ENCODE measurements around the gene PLA1A.
"Not testable (repeated sequence)": the region's sequence is repeated elsewhere in the genome, so short reads cannot be mapped to it uniquely, and the experiment has no call there.

PLA1A gene

DNA sequence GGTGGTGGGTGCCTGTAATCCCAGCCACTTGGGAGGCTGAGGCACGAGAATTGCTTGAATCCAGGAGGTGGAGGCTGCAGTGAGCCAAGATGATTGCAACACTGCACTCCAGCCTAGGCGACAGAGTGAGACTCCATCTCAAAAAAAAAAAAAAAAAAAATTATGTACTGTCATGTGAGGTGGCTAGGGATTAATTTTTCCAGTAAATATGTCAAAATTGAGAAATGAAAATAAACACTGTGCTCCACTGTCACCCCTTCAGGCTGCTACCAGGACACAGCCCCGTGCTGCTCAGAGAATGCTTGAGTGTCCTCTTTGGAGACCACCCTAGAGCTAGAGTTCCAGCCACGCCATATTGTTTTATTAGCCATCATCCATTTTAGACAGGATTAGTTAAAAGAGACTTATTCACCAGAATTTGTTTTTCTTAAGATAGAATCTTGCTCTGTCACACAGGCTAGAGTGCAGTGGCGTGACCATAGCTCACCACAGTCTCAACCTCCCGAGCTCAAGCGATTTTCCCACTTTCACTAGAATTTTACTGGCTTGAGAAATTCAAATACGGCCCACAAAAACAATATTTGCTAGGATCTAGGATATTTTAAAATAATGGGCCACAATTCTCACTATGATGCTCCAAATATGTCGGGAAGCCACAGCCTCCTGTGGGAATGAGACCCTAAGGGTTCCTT, 38.9 kb upstream of the PLA1A start:
- Histone ChIP-seq H3K4me1 (ENCODE audit: control insufficient read depth, insufficient read depth, low read length) (no peaks in the 10 kb centered on the region), H3K27ac (ENCODE audit: low read length) (no peak overlapping the region), H3K9me3 (ENCODE audit: control insufficient read depth in 2 of 2, low read length in 2 of 2) (no peaks in the 10 kb centered on the region), H3K9ac (ENCODE audit: low read length in 2 of 2) (no peak overlapping the region), H3K36me3 (ENCODE audit: control insufficient read depth in 2 of 2, insufficient read depth in 2 of 2, low read length in 2 of 2) (no peaks in the 10 kb centered on the region), H3K27me3 (ENCODE audit: control insufficient read depth in 1 of 2, insufficient read depth in 2 of 2, low read length in 2 of 2) (no peaks in the 10 kb centered on the region), H3K4me3 (ENCODE audit: low read length in 2 of 2) (no peak overlapping the region)

GRCh38 chr3:119559441-119559963, 38.2 kb upstream of the PLA1A start, which contains the start of gene CD80:
TSS of gene CD80 (minus strand) at chr3:119559614. CDS start at chr3:119557728, 1,886 bp downstream.
- H3K27ac ChIP-seq (ENCODE audit: low read length), result no peak within 1 kb of the TSS
- no peaks in the 10 kb centered on the region for H3K9me3 ChIP-seq (ENCODE audit: control insufficient read depth in 2 of 2, low read length in 2 of 2)

GRCh38 chr3:119560160-119560559, 37.5 kb upstream of the PLA1A start:
- Histone ChIP-seq H3K9ac (ENCODE audit: low read length in 2 of 2) (no peak overlapping the region), H3K27ac (ENCODE audit: low read length) (no peak overlapping the region), H3K9me3 (ENCODE audit: control insufficient read depth in 2 of 2, low read length in 2 of 2) (no peaks in the 10 kb centered on the region), H3K4me1 (ENCODE audit: control insufficient read depth, insufficient read depth, low read length) (no peaks in the 10 kb centered on the region), H3K36me3 (ENCODE audit: control insufficient read depth in 2 of 2, insufficient read depth in 2 of 2, low read length in 2 of 2) (no peaks in the 10 kb centered on the region), H3K4me3 (ENCODE audit: low read length in 2 of 2) (no peak overlapping the region), H3K27me3 (ENCODE audit: control insufficient read depth in 1 of 2, insufficient read depth in 2 of 2, low read length in 2 of 2) (no peaks in the 10 kb centered on the region)

More at GRCh38 chr3:119559441-119559963, 38.2 kb upstream of the PLA1A start, which contains the start of gene CD80:
- H3K4me3 ChIP-seq (ENCODE audit: low read length in 2 of 2), result no peak within 1 kb of the TSS
- no peak within 1 kb of the TSS for H3K9ac ChIP-seq (ENCODE audit: low read length in 2 of 2)
- no peaks in the 10 kb centered on the region for H3K36me3 ChIP-seq (ENCODE audit: control insufficient read depth in 2 of 2, insufficient read depth in 2 of 2, low read length in 2 of 2)
- H3K4me1 ChIP-seq (ENCODE audit: control insufficient read depth, insufficient read depth, low read length), result no peaks in the 10 kb centered on the region
- no peaks in the 10 kb centered on the region for H3K27me3 ChIP-seq (ENCODE audit: control insufficient read depth in 1 of 2, insufficient read depth in 2 of 2, low read length in 2 of 2)

DNA sequence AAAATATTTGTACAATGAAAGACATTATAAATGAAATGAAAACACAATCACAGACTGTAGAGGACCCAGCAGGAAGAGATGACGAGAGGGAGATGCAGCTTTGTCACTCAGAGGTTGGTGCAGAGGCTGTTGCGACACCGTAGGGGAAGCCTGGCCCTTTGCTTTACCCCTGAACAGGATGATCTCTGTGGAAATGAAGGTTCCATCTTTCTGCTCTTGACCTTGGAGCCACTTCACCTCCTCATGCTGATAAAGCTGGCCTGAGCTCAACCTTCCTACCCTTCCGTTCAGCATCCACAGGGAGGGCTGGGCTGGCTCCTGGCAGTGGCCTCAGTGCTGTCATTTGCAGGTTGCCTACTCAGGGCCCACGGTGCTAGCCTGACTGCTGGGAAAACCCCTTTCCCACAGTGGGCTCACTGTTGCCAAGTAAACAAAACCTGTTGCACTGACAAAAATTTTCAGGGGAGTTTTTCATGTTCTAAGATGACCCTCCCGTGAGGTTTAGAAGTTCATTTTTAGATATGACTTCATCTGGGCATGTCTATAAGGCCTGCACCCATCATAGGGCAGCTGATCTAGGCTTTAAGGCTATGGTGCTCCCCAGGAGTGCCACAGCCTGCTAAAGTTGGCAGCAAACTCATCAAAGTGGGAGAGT, 35.3 kb upstream of the PLA1A start:
- H3K4me1 ChIP-seq (ENCODE audit: control insufficient read depth, insufficient read depth, low read length), result no peaks in the 10 kb centered on the region
- no peaks in the 10 kb centered on the region for H3K9me3 ChIP-seq (ENCODE audit: control insufficient read depth in 2 of 2, low read length in 2 of 2)
- no peak overlapping the region for H3K9ac ChIP-seq (ENCODE audit: low read length in 2 of 2)
- no peak overlapping the region for H3K27ac ChIP-seq (ENCODE audit: low read length)
- no peak overlapping the region for H3K4me3 ChIP-seq (ENCODE audit: low read length in 2 of 2)
- H3K36me3 ChIP-seq (ENCODE audit: control insufficient read depth in 2 of 2, insufficient read depth in 2 of 2, low read length in 2 of 2), result no peaks in the 10 kb centered on the region
- H3K27me3 ChIP-seq (ENCODE audit: control insufficient read depth in 1 of 2, insufficient read depth in 2 of 2, low read length in 2 of 2), result no peaks in the 10 kb centered on the region

- not testable (repeated sequence) for H3K9me3 ChIP-seq (ENCODE audit: control insufficient read depth in 2 of 2, low read length in 2 of 2); H3K4me3 ChIP-seq (ENCODE audit: low read length in 2 of 2); H3K36me3 ChIP-seq (ENCODE audit: control insufficient read depth in 2 of 2, insufficient read depth in 2 of 2, low read length in 2 of 2); H3K27ac ChIP-seq (ENCODE audit: low read length); H3K27me3 ChIP-seq (ENCODE audit: control insufficient read depth in 1 of 2, insufficient read depth in 2 of 2, low read length in 2 of 2); H3K4me1 ChIP-seq (ENCODE audit: control insufficient read depth, insufficient read depth, low read length); H3K9ac ChIP-seq (ENCODE audit: low read length in 2 of 2)
Measured at GRCh38 chr3:119563334-119563733, 34.4 kb upstream of the PLA1A start.

GRCh38 chr3:119569156-119569555, 28.5 kb upstream of the PLA1A start:
- H3K27ac ChIP-seq (ENCODE audit: low read length), result no peak overlapping the region
- H3K4me1 ChIP-seq (ENCODE audit: control insufficient read depth, insufficient read depth, low read length), result no peaks in the 10 kb centered on the region
- H3K4me3 ChIP-seq (ENCODE audit: low read length in 2 of 2), result no peak overlapping the region
- no peaks in the 10 kb centered on the region for H3K27me3 ChIP-seq (ENCODE audit: control insufficient read depth in 1 of 2, insufficient read depth in 2 of 2, low read length in 2 of 2)
- H3K36me3 ChIP-seq (ENCODE audit: control insufficient read depth in 2 of 2, insufficient read depth in 2 of 2, low read length in 2 of 2), result no peaks in the 10 kb centered on the region
- H3K9ac ChIP-seq (ENCODE audit: low read length in 2 of 2), result no peak overlapping the region
- no peaks in the 10 kb centered on the region for H3K9me3 ChIP-seq (ENCODE audit: control insufficient read depth in 2 of 2, low read length in 2 of 2)

DNA sequence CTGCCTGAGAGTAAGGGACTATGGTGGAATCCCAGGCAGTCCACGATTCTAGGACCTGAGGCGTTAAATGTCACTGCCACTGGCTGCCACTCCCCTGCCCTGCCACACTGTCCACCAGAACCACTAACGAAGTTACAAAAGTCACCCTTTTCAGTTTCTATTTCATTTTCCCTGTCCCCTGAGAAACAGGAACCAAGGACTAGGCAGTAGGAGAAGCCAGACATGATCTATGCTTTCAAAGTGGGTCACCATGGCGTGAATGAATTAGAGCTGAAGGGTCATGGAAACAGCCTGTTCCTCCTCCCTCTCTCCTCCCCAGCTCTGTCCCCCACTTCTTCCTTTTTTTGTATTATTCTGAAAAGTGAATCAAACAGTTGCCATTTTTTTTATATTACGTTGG, 27.5 kb upstream of the PLA1A start:
- Histone ChIP-seq H3K4me1 (ENCODE audit: control insufficient read depth, insufficient read depth, low read length) (no peaks in the 10 kb centered on the region), H3K9me3 (ENCODE audit: control insufficient read depth in 2 of 2, low read length in 2 of 2) (no peaks in the 10 kb centered on the region), H3K36me3 (ENCODE audit: control insufficient read depth in 2 of 2, insufficient read depth in 2 of 2, low read length in 2 of 2) (no peaks in the 10 kb centered on the region), H3K27ac (ENCODE audit: low read length) (no peak overlapping the region), H3K4me3 (ENCODE audit: low read length in 2 of 2) (no peak overlapping the region), H3K27me3 (ENCODE audit: control insufficient read depth in 1 of 2, insufficient read depth in 2 of 2, low read length in 2 of 2) (no peaks in the 10 kb centered on the region), H3K9ac (ENCODE audit: low read length in 2 of 2) (no peak overlapping the region)

DNA sequence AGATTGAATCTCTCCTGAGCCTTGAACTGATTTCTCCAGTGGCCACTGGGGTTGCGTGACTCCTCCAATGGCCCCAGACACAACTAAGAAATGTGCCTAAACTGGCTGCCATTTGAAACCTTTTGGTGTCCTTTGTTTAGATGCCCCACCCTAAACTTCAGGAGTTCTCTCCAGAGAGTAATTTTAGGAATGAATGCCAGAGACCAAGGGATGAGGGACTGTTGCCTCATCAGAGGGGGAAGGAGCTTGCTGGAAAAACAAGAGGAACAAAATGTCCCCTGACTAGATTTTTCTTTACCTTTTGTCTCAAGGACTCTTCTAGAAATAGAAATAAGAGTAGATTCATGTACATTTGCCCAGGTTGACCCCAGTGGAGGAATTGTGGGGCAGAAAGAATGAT, 26.5 kb upstream of the PLA1A start:
- no peak overlapping the region for H3K4me3 ChIP-seq (ENCODE audit: low read length in 2 of 2)
- no peaks in the 10 kb centered on the region for H3K27me3 ChIP-seq (ENCODE audit: control insufficient read depth in 1 of 2, insufficient read depth in 2 of 2, low read length in 2 of 2)
- no peak overlapping the region for H3K27ac ChIP-seq (ENCODE audit: low read length)
- H3K36me3 ChIP-seq (ENCODE audit: control insufficient read depth in 2 of 2, insufficient read depth in 2 of 2, low read length in 2 of 2), result no peaks in the 10 kb centered on the region
- no peaks in the 10 kb centered on the region for H3K9me3 ChIP-seq (ENCODE audit: control insufficient read depth in 2 of 2, low read length in 2 of 2)
- no peaks in the 10 kb centered on the region for H3K4me1 ChIP-seq (ENCODE audit: control insufficient read depth, insufficient read depth, low read length)
- H3K9ac ChIP-seq (ENCODE audit: low read length in 2 of 2), result no peak overlapping the region

DNA sequence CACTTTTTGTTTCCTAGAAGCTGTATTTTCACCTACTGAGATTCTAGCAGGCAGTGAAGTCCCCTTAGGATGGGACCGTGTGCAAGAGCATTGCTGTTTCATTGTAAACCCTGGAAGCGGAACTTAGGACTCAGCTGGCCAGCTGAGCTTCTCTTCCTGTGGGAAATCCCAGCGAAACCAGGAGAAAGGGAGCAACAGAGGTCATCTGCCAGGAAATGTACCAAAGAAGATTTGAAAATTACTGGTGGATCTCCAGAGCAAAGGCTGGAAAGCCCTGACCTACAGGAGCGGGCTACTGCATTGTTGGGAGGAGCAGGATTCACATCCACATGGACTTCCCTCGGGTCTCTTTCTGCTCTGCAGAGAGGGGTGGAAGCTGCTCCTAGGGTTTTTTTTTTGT, 26.0 kb upstream of the PLA1A start:
- H3K27ac ChIP-seq (ENCODE audit: low read length), result no peak overlapping the region

GRCh38 chr3:119575507-119575906, 22.2 kb upstream of the PLA1A start:
- H3K36me3 ChIP-seq (ENCODE audit: control insufficient read depth in 2 of 2, insufficient read depth in 2 of 2, low read length in 2 of 2), result no peaks in the 10 kb centered on the region

More for the DNA sequence above, 26.0 kb upstream of the PLA1A start:
- H3K4me3 ChIP-seq (ENCODE audit: low read length in 2 of 2), result no peak overlapping the region
- no peaks in the 10 kb centered on the region for H3K4me1 ChIP-seq (ENCODE audit: control insufficient read depth, insufficient read depth, low read length)
- H3K9ac ChIP-seq (ENCODE audit: low read length in 2 of 2), result no peak overlapping the region
- H3K9me3 ChIP-seq (ENCODE audit: control insufficient read depth in 2 of 2, low read length in 2 of 2), result no peaks in the 10 kb centered on the region
- H3K27me3 ChIP-seq (ENCODE audit: control insufficient read depth in 1 of 2, insufficient read depth in 2 of 2, low read length in 2 of 2), result no peaks in the 10 kb centered on the region
- no peaks in the 10 kb centered on the region for H3K36me3 ChIP-seq (ENCODE audit: control insufficient read depth in 2 of 2, insufficient read depth in 2 of 2, low read length in 2 of 2)

More at GRCh38 chr3:119575507-119575906, 22.2 kb upstream of the PLA1A start:
- Histone ChIP-seq H3K4me1 (ENCODE audit: control insufficient read depth, insufficient read depth, low read length) (peaks cover 5% of the 10 kb centered on the region), H3K27ac (ENCODE audit: low read length) (no peak overlapping the region), H3K9ac (ENCODE audit: low read length in 2 of 2) (no peak overlapping the region), H3K9me3 (ENCODE audit: control insufficient read depth in 2 of 2, low read length in 2 of 2) (no peaks in the 10 kb centered on the region), H3K4me3 (ENCODE audit: low read length in 2 of 2) (no peak overlapping the region), H3K27me3 (ENCODE audit: control insufficient read depth in 1 of 2, insufficient read depth in 2 of 2, low read length in 2 of 2) (no peaks in the 10 kb centered on the region)

Measured in stomach smooth muscle (tissue), 2 donors.